Epithelial cell of esophagus (primary cell): ENCODE measurements around the gene PLXNB1.

Experiments
- DNase-seq: peaks from one replicate; pipeline ENCODE4 v3.0.0; 2010; ENCODE audit warnings: low read depth
- H3K4me3 ChIP-seq: 2 replicates; pipeline ENCODE4 v1.5.1; 2011; ENCODE audit warnings: mild to moderate bottlenecking, low read length, control low read depth
- CTCF ChIP-seq: IDR thresholded peaks from 2 replicates; pipeline ENCODE4 v1.5.1; 2011; ENCODE audit warnings: low read depth, mild to moderate bottlenecking, low read length, control low read depth, inconsistent platforms; ENCODE audit not compliant: insufficient read depth; ENCODE audit errors: missing control alignments

PLXNB1 gene

DNA sequence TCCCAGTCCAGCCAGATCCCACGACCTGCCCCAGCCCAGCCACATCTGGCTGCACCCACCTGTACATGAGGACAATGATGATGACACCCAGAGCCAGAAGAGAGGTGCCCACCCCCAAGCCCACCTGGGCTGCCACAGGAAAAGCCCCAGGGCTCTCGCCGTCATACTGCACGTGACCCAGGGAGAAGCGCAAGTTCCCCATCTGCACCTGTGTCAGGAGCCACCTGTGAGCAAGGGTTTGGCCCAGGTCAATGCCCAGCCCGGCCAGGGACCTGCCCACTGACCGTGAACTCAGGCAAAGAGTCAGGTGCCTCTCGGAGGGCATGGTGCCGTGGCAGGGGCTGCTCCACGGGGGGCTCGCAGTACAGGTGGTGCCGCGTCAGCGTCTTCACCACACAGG, 16.3 kb downstream of the PLXNB1 start:
- H3K4me3 ChIP-seq: no peak overlapping the region
- TF ChIP-seq CTCF: no peak
- no peak for DNase-seq

DNA sequence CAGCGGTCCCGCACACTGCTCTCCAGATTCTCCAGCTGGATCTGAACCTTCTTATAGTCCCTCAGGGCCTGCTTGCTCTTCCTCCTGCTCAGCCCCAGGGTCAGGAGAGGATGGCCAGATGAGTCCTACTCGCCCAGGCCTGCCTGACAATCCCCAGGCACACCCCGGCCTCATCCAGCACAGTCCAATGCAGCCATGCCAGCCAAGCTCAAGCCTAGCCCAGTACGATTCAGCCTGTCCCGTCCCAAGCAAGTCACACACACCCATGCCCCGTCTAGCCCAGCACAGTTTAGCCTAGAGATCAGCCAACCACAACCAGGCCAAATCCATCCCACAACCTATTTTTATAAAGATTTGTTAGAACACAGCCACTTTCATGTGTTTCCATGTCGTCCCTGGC, 16.8 kb downstream of the PLXNB1 start:
- no peak for TF ChIP-seq CTCF

GRCh38 chr3:48412375-48413001, 17.4 kb downstream of the PLXNB1 start:
- H3K4me3 ChIP-seq: no peak overlapping the region
- TF ChIP-seq CTCF: no peak
- no peak for DNase-seq

More for the DNA sequence above, 16.8 kb downstream of the PLXNB1 start:
- no peak overlapping the region for H3K4me3 ChIP-seq
- DNase-seq: peak; percentile 37

GRCh38 chr3:48411606-48412374, 18.1 kb downstream of the PLXNB1 start:
- no peak overlapping the region for H3K4me3 ChIP-seq
- DNase-seq: no peak

GRCh38 chr3:48411041-48411588, 18.8 kb downstream of the PLXNB1 start:
- DNase-seq: no peak
- no peak for TF ChIP-seq CTCF
- H3K4me3 ChIP-seq: no peak overlapping the region

More at GRCh38 chr3:48411606-48412374, 18.1 kb downstream of the PLXNB1 start:
- no peak for TF ChIP-seq CTCF

DNA sequence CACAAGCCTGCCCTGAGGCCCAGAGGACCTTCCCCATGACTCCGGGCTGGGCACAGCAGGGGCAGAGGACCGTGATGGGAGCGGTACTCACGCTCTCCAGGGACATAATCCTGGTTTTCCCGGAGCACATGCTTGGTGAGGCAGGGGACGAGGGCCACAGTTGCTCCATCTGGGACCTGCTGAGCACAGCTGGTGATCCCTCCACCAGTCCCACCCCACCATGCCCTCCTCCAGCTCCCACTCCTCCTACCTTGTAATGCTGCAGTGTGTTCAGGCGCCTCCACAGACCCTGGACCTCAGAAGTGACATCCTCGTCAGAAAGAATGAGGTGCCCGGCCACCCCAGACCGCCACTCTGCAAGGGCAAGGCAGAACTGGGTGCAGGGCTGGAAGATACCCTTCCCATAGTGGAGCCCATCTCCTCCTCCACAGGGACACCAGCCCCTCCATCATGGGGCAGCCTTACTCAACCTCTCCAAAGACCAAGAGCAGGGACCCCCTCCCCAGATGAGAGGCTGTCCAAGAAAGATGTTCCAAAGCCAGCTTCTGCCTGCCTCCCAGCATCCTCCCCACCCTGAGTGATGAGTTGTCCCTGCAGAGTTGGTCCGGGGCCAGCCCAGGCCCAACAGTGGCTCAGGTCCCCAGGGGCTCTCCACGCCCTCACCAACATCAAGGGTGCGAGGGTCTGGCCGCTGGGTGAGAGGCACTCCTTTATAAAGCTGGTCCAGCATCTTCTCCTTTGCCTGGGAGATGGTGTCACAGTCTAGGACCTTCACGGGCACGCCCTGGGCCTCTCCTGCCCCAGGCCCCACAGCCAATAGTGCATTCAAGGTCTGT, 19.5 kb downstream of the PLXNB1 start:
- DNase-seq: no peak
- H3K4me3 ChIP-seq: no peak overlapping the region
- no peak for TF ChIP-seq CTCF
